ENCODE data around the gene KRT7. TPM values are rescaled to one million over a fixed set of nuclear protein-coding genes. Genes with fewer than 3 reads are reported as not detected.

The KRT7 gene
- total and polyA plus RNA-seq, 2 donors (not counting 3 experiments of a cell fraction or from before 2014, with no cell fraction given) = 120 to 293 TPM

DNA sequence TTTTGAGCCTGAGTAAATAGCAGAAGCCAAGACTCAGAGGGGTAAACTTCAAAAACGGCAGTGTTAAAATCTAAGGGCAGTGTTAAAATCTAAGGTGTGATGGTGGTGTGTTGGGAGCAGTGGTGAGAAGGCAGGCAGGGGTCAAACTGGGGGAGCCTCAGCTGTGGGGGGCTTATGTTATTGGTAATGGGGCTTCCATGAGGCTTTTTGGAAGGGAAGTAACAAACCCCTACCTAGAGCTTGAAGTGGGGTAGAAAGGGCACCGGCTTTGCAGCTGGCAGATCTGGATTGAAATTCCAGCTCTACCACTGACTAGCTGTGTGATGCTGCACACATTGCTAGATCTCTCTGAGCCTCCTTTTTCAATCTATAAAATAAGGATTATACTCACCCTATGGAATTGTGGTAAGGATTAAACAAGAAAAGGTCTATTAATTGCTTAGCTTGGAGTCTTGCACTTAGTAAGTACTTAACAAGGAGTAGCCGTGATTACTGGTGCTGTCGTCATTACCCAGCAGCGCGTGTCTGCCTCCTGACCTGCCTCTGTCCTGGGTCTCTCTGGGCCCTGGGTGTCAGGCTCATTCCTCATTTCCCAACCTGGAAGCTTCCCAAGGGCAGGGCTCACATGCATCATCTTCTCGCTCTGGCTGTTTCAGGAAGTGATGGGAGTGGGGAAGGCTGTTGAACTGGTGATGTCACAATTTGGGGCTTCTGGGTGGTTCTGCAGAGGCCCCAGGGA is 22.7 kb upstream of the KRT7 start:
- Histone ChIP-seq H3K27ac (ENCODE audit: insufficient read depth, low read depth, low read length) (no peak overlapping the region), H3K27me3 (ENCODE audit: control insufficient read depth in 2 of 2, insufficient read depth in 2 of 2, low read length in 2 of 2) (no peaks in the 10 kb centered on the region), H2AFZ (ENCODE audit: low read depth, low read length) (no peak overlapping the region), H3K9me1 (replicated peaks; ENCODE audit: control insufficient read depth, extremely low read depth, insufficient read depth, low read length) (no peaks in the 10 kb centered on the region), H3K36me3 (ENCODE audit: control insufficient read depth in 2 of 2, extremely low read depth in 1 of 2, insufficient read depth in 2 of 2, low read length in 2 of 2) (no peaks in the 10 kb centered on the region), H3K4me1 (ENCODE audit: control insufficient read depth, extremely low read depth, insufficient read depth, low read length) (peaks cover 13% of the 10 kb centered on the region), H3K4me3 (replicated peaks in 1 of 3; ENCODE audit: insufficient read depth in 1 of 3, low read depth in 1 of 3, low read length in 3 of 3) (no peak overlapping the region), H3K79me2 (ENCODE audit: control insufficient read depth, insufficient read depth, low read length) (no peaks in the 10 kb centered on the region), H3K9me3 (replicated peaks; ENCODE audit: control insufficient read depth, insufficient read depth, low read length) (no peaks in the 10 kb centered on the region), H4K20me1 (replicated peaks; ENCODE audit: control insufficient read depth, extremely low read depth, insufficient read depth, low read length) (no peaks in the 10 kb centered on the region), H3K4me2 (ENCODE audit: insufficient read depth, low read length) (no peak overlapping the region), H3K9ac (replicated peaks; ENCODE audit: extremely low read depth, insufficient read depth, low read length) (no peak overlapping the region)
- POLR2A ChIA-PET = interaction anchor here (1.0 kb wide), 1 partner anchor 18 kb away, joined by 3 read pairs; no protein-coding TSS in a partner anchor
- intact Hi-C loops (cut with micrococcal nuclease) = loop anchor here (10.0 kb wide), 1 partner anchor 664 kb away; no protein-coding TSS in a partner anchor
- CTCF ChIA-PET = interaction anchor here (0.9 to 8.1 kb wide), 5 partner anchors 11 to 84 kb away, joined by 3 to 138 read pairs (median 4); partner anchors contain the start of gene KRT80
- TF ChIP-seq FOS (IDR thresholded peaks at IDR 0.05; ENCODE audit: borderline replicate concordance, insufficient read depth, low read length) (no peak), JUN (IDR thresholded peaks at IDR 0.05; ENCODE audit: borderline replicate concordance, insufficient read depth, insufficient read length, low read depth) (no peak), POLR2A (IDR thresholded peaks at IDR 0.05; ENCODE audit: low read depth, low read length) (no peak), GATA2 (IDR thresholded peaks at IDR 0.05; ENCODE audit: insufficient read depth, insufficient read length, low read depth, low read length) (no peak), POLR2AphosphoS5 (IDR thresholded peaks at IDR 0.05; ENCODE audit: insufficient read depth, low read depth, low read length) (no peak), MYC (IDR thresholded peaks at IDR 0.05; ENCODE audit: low read depth, low read length) (no peak), EZH2 (IDR thresholded peaks at IDR 0.05; ENCODE audit: borderline replicate concordance, low read depth, low read length, severe bottlenecking) (no peak)
- TF ChIP-seq, protein P1, sequence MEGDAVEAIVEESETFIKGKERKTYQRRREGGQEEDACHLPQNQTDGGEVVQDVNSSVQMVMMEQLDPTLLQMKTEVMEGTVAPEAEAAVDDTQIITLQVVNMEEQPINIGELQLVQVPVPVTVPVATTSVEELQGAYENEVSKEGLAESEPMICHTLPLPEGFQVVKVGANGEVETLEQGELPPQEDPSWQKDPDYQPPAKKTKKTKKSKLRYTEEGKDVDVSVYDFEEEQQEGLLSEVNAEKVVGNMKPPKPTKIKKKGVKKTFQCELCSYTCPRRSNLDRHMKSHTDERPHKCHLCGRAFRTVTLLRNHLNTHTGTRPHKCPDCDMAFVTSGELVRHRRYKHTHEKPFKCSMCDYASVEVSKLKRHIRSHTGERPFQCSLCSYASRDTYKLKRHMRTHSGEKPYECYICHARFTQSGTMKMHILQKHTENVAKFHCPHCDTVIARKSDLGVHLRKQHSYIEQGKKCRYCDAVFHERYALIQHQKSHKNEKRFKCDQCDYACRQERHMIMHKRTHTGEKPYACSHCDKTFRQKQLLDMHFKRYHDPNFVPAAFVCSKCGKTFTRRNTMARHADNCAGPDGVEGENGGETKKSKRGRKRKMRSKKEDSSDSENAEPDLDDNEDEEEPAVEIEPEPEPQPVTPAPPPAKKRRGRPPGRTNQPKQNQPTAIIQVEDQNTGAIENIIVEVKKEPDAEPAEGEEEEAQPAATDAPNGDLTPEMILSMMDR (IDR thresholded peaks at IDR 0.05; ENCODE audit: extremely low read depth in 1 of 2, insufficient read depth in 1 of 2, low read depth in 1 of 2, low read length in 2 of 2) = no peak
- TF ChIP-seq, protein P2, sequence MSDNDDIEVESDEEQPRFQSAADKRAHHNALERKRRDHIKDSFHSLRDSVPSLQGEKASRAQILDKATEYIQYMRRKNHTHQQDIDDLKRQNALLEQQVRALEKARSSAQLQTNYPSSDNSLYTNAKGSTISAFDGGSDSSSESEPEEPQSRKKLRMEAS (IDR thresholded peaks at IDR 0.05; ENCODE audit: insufficient read depth, insufficient read length) = no peak
- peak; percentile 49 for FAIRE-seq
- BruUV-seq (replicated peaks) = no TSS peak
- DNase-seq (ENCODE audit: low read depth, low spot score) = no peak
- dilution Hi-C loops (cut with MboI; ENCODE audit: extremely low pct_ligation_motif_present, low sequenced_read_pairs) = no loop called here
